ENCODE data around the gene AGBL3. TPM values are rescaled to one million over a fixed set of nuclear protein-coding genes. Genes with fewer than 3 reads are reported as not detected.

The AGBL3 gene
- total RNA-seq, 1 donor from 2014 or later: 0.58 TPM

- Histone ChIP-seq H2AFZ (replicated peaks) (no peak overlapping the region), H3K4me2 (no peak overlapping the region), H3K27ac (no peak overlapping the region), H3F3A (ENCODE audit: low read depth) (no peaks in the 10 kb centered on the region), H3K9me3 (ENCODE audit: low read depth) (peaks cover 8% of the 10 kb centered on the region), H3K4me1 (no peaks in the 10 kb centered on the region), H3K36me3 (no peaks in the 10 kb centered on the region), H3K4me3 (no peak overlapping the region), H3K9ac (no peak overlapping the region), H4K20me1 (ENCODE audit: low read depth) (no peaks in the 10 kb centered on the region), H3K79me2 (ENCODE audit: low read depth) (no peaks in the 10 kb centered on the region), H3K27me3 (no peaks in the 10 kb centered on the region)
- TF ChIP-seq EZH2phosphoT487 (IDR thresholded peaks at IDR 0.05): no peak
- no peak for TF ChIP-seq EZH2 (IDR thresholded peaks at IDR 0.05)
- TF ChIP-seq CTCF (IDR thresholded peaks at IDR 0.05): no peak
- Mint-ChIP-seq H3K9me3 (peaks cover 22% of the 10 kb centered on the region), H3K27ac (no peak overlapping the region), H3K4me3 (no peak overlapping the region), H3K27me3 (ENCODE audit: insufficient read depth, low read depth) (peaks cover 4% of the 10 kb centered on the region), H3K4me1 (no peaks in the 10 kb centered on the region), H3K36me3 (peaks cover 30% of the 10 kb centered on the region)
- no peak for DNase-seq (ENCODE audit: low spot score)
Measured at GRCh38 chr7:135184254-135184841, 198.0 kb downstream of the AGBL3 start.

Other genes with a start within 250 kb of the AGBL3 start
- gene CALD1, start 206.9 kb upstream of the AGBL3 start, total RNA-seq (ENCODE audit: low replicate concordance): 90.2 and 118 TPM in 2 replicates
- gene TMEM140, start 161.6 kb downstream of the AGBL3 start, total RNA-seq (ENCODE audit: low replicate concordance): not detected in 2 replicates
- gene CYREN, start 184.2 kb downstream of the AGBL3 start, total RNA-seq (ENCODE audit: low replicate concordance): 26.9 and 52.2 TPM in 2 replicates
- gene WDR91, start 225.0 kb downstream of the AGBL3 start, total RNA-seq (ENCODE audit: low replicate concordance): 5.4 and 7.2 TPM in 2 replicates
- gene STRA8, start 247.3 kb downstream of the AGBL3 start, total RNA-seq (ENCODE audit: low replicate concordance): not detected in 2 replicates